CD14-positive monocyte (primary cell): ENCODE results near the gene FERMT2. TPM values are rescaled to one million over a fixed set of nuclear protein-coding genes. Genes with fewer than 3 reads are reported as not detected.
A peak's percentile ranks its signal among the peaks of the same experiment; 100 is the strongest.

ENCODE experiments used
- DNase-seq, 3 donors: peaks; one replicate each; pipeline ENCODE4 v3.0.0-alpha.2; 2011 to 2022
- H2AFZ ChIP-seq: 2 replicates; pipeline ENCODE4 v1.6.0; 2012; ENCODE audit warnings: mild to moderate bottlenecking, low read depth, low read length, inconsistent platforms; ENCODE audit not compliant: insufficient read depth, poor library complexity, severe bottlenecking
- H3K27ac ChIP-seq, 2 donors: 1 replicate in 1 of 2; 2 replicates in 1 of 2; pipeline ENCODE4 v1.5.1; 2012 to 2013; ENCODE audit warnings: low read length in 2 of 2, control low read depth in 1 of 2, inconsistent platforms in 1 of 2, low read depth in 1 of 2, mild to moderate bottlenecking in 1 of 2
- H3K27me3 ChIP-seq, 2 donors: one replicate each; pipeline versions ENCODE4 v1.6.0 to v1.6.1; 2011 to 2013; ENCODE audit warnings: low read length in 2 of 2; ENCODE audit not compliant: control insufficient read depth in 2 of 2, insufficient read depth in 2 of 2
- H3K36me3 ChIP-seq, 2 donors: replicated peaks in 1 of 2; 1 replicate in 1 of 2; 2 replicates in 1 of 2; pipeline versions ENCODE4 v1.5.1 to v1.6.1; 2012 to 2013; ENCODE audit warnings: low read length in 2 of 2, control low read depth in 1 of 2, inconsistent platforms in 1 of 2, mild to moderate bottlenecking in 1 of 2; ENCODE audit not compliant: insufficient read depth in 2 of 2, control insufficient read depth in 1 of 2
- H3K4me1 ChIP-seq, 2 donors: 1 replicate in 1 of 2; 2 replicates in 1 of 2; pipeline versions ENCODE4 v1.5.1 to v1.6.1; 2012 to 2013; ENCODE audit warnings: low read length in 2 of 2, control low read depth in 1 of 2, inconsistent platforms in 1 of 2, mild to moderate bottlenecking in 1 of 2, moderate library complexity in 1 of 2; ENCODE audit not compliant: insufficient read depth in 2 of 2, control insufficient read depth in 1 of 2
- H3K4me2 ChIP-seq: replicated peaks from 2 replicates; pipeline ENCODE3; 2012; ENCODE audit warnings: low read length, moderate library complexity, mild to moderate bottlenecking; ENCODE audit not compliant: poor library complexity, severe bottlenecking; ENCODE audit errors: extremely low read depth
- H3K4me3 ChIP-seq, 3 experiments: fragments of 200-600 bp in 1 of 3; sonication (generic) in 1 of 3; replicated peaks in 1 of 3; 1 replicate in 2 of 3; 2 replicates in 1 of 3; pipeline ENCODE4 v1.5.1; 2011 to 2013; ENCODE audit warnings: low read length in 3 of 3, mild to moderate bottlenecking in 3 of 3, control low read depth in 2 of 3, low read depth in 2 of 3, inconsistent platforms in 1 of 3, moderate library complexity in 1 of 3
- H3K79me2 ChIP-seq: 2 replicates; pipeline ENCODE4 v1.6.0; 2012; ENCODE audit warnings: mild to moderate bottlenecking, control low read depth, inconsistent platforms, low read length, moderate library complexity; ENCODE audit not compliant: insufficient read depth
- H3K9ac ChIP-seq: 2 replicates; pipeline ENCODE4 v1.6.0; 2017; ENCODE audit warnings: low read length, mild to moderate bottlenecking; ENCODE audit not compliant: insufficient read depth, poor library complexity, severe bottlenecking
- H3K9me3 ChIP-seq, 2 donors: replicated peaks in 1 of 2; 1 replicate in 1 of 2; 2 replicates in 1 of 2; pipeline versions ENCODE4 v1.5.1 to v1.6.1; 2012 to 2013; ENCODE audit warnings: low read length in 2 of 2, control low read depth in 1 of 2; ENCODE audit not compliant: control insufficient read depth in 1 of 2, insufficient read depth in 1 of 2
- H4K20me1 ChIP-seq: 2 replicates; pipeline ENCODE4 v1.6.0; 2012; ENCODE audit warnings: mild to moderate bottlenecking, low read length, control low read depth, moderate library complexity; ENCODE audit not compliant: insufficient read depth
- H3K27ac Mint-ChIP-seq, 7 donors: one replicate each; pipeline ENCODE4 v1.8.0; 2020; ENCODE audit warnings: mild to moderate bottlenecking in 7 of 7, mixed read lengths in 7 of 7, moderate library complexity in 6 of 7, inconsistent platforms in 2 of 7
- H3K27me3 Mint-ChIP-seq, 3 donors: one replicate each; pipeline ENCODE4 v1.8.0; 2021 to 2022; ENCODE audit warnings: low read depth in 3 of 3, mild to moderate bottlenecking in 3 of 3, mixed read lengths in 3 of 3, moderate library complexity in 3 of 3, inconsistent platforms in 1 of 3
- H3K36me3 Mint-ChIP-seq, 2 donors: one replicate each; pipeline ENCODE4 v1.8.0; 2020; ENCODE audit warnings: mixed read lengths in 2 of 2, inconsistent platforms in 1 of 2, mild to moderate bottlenecking in 1 of 2
- H3K4me1 Mint-ChIP-seq: one replicate; pipeline ENCODE4 v1.8.0; 2020; ENCODE audit warnings: mild to moderate bottlenecking, mixed read lengths
- H3K4me3 Mint-ChIP-seq, 2 donors: one replicate each; pipeline ENCODE4 v1.8.0; 2020; ENCODE audit warnings: mild to moderate bottlenecking in 2 of 2, mixed read lengths in 2 of 2, moderate library complexity in 1 of 2
- H3K9me3 Mint-ChIP-seq, 7 donors: one replicate each; pipeline ENCODE4 v1.8.0; 2020 to 2022; ENCODE audit warnings: mixed read lengths in 7 of 7, mild to moderate bottlenecking in 6 of 7, moderate library complexity in 6 of 7, inconsistent platforms in 2 of 7
- WGBS: methylation state at CpG from one replicate; pipeline ENCODE4 v1.1.5; 2013; ENCODE audit warnings: missing lambda C conversion rate; ENCODE audit not compliant: insufficient coverage; 5-methylcytosine and 5-hydroxymethylcytosine counted together
- intact Hi-C, 2 donors: fragments of 100-400 bp; cut with micrococcal nuclease; formaldehyde crosslinking; loops; one replicate each; pipeline versions ENCODE4 v1.15.0 to v1.15.1; 2023
- polyA plus RNA-seq, 3 donors: library from polyadenylated mRNA; depleted of rRNA in 1 of 3; unstranded in 2 of 3; stranded (reverse) in 1 of 3; fragments of 300-500 nt in 2 of 3; fragments of >200 nt in 1 of 3; fragmentation: Illumina TruSeq in 2 of 3; gene quantifications; 1 replicate in 2 of 3; 2 replicates in 1 of 3; pipeline ENCODE4 v1.2.3, GENCODE V29; 2012 to 2021
- TF ChIP-seq, protein P1 (sequence below): fragments of 200-600 bp; IDR thresholded peaks from one replicate; pipeline ENCODE4 v1.8.0; 2022; ENCODE audit warnings: antibody characterized with exemption, mild to moderate bottlenecking

The FERMT2 gene
- polyA plus RNA-seq, 3 donors, result not detected

DNA sequence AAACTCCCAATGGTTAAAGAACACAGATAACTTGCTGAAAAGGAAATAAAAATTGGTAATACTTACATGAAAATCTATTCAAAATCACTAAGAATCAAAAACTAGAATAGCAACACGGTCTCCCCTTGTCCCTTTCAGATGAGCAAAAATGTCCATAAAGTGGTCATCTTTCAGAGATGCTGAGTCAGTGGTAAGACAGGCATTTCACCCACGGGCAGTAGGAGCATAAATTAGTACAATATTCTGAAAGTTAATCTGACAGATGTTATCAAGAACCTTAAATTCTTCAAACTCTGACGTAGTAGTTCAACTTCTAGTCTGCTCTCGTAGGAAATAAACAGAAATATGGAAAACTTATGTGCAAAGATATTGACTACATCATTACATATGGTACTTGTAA lies 126.4 kb downstream of the FERMT2 start:
- H3K4me3 ChIP-seq, result no peak overlapping the region
- Mint-ChIP-seq H3K27ac (no peak overlapping the region), H3K27me3 (peaks cover 2 to 9% (median 7%) of the 10 kb centered on the region in 3 donors), H3K9me3 (no peaks in the 10 kb centered on the region), H3K36me3 (no peaks in the 10 kb centered on the region), H3K4me3 (peak overlapping the region in 1 of 2 donors; percentile 42), H3K4me1 (no peaks in the 10 kb centered on the region)
- H3K27ac ChIP-seq, result no peak overlapping the region
- no CpG with 5 or more reads among the region's 4 CpGs for WGBS
- H3K9me3 ChIP-seq, result no peaks in the 10 kb centered on the region
- peaks cover 2 to 4% of the 10 kb centered on the region in 2 donors for H3K27me3 ChIP-seq
- H3K36me3 ChIP-seq, result no peaks in the 10 kb centered on the region
- H3K4me2 ChIP-seq, result no peak overlapping the region
- TF ChIP-seq, protein P1, sequence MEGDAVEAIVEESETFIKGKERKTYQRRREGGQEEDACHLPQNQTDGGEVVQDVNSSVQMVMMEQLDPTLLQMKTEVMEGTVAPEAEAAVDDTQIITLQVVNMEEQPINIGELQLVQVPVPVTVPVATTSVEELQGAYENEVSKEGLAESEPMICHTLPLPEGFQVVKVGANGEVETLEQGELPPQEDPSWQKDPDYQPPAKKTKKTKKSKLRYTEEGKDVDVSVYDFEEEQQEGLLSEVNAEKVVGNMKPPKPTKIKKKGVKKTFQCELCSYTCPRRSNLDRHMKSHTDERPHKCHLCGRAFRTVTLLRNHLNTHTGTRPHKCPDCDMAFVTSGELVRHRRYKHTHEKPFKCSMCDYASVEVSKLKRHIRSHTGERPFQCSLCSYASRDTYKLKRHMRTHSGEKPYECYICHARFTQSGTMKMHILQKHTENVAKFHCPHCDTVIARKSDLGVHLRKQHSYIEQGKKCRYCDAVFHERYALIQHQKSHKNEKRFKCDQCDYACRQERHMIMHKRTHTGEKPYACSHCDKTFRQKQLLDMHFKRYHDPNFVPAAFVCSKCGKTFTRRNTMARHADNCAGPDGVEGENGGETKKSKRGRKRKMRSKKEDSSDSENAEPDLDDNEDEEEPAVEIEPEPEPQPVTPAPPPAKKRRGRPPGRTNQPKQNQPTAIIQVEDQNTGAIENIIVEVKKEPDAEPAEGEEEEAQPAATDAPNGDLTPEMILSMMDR, result no peak
- H4K20me1 ChIP-seq, result no peaks in the 10 kb centered on the region
- no peaks in the 10 kb centered on the region for H3K79me2 ChIP-seq
- DNase-seq, result no peak
- H3K9ac ChIP-seq, result no peak overlapping the region
- intact Hi-C loops, result loop anchor here in 1 of 2 donors (10.0 kb wide), 2 partner anchors 230 to 480 kb away; no protein-coding TSS in a partner anchor
- H3K4me1 ChIP-seq, result no peaks in the 10 kb centered on the region
- H2AFZ ChIP-seq, result no peak overlapping the region

DNA sequence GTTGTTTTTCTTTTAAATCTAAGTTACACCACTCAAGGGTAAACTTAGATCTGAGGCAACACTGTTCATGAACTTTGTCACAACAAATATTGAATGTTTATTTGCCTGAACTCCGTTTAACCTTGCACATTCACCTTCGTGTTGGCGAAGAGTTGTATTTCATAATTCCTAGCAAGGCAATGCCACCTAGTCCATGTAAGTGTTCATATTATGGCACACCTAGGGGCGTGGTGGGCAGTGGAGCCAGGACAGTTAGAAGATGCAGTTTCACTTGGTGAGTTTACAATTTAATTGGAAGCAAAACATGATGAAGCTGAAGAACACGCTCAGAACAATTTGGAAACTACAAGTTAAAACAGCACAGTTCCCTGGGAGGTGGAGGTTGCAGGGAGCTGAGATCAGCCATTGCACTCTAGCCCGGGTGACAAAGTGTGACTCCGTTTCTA lies 129.0 kb downstream of the FERMT2 start:
- Histone ChIP-seq H3K4me2 (no peak overlapping the region), H4K20me1 (no peaks in the 10 kb centered on the region), H3K9me3 (no peaks in the 10 kb centered on the region), H3K9ac (no peak overlapping the region), H3K79me2 (no peaks in the 10 kb centered on the region), H3K4me1 (no peaks in the 10 kb centered on the region), H3K27me3 (peaks cover 2 to 4% of the 10 kb centered on the region in 2 donors), H3K4me3 (no peak overlapping the region), H3K36me3 (no peaks in the 10 kb centered on the region), H3K27ac (no peak overlapping the region), H2AFZ (no peak overlapping the region)
- Mint-ChIP-seq H3K36me3 (no peaks in the 10 kb centered on the region), H3K27ac (no peak overlapping the region), H3K9me3 (no peaks in the 10 kb centered on the region), H3K27me3 (peaks cover 2 to 9% (median 7%) of the 10 kb centered on the region in 3 donors), H3K4me3 (no peak overlapping the region), H3K4me1 (no peaks in the 10 kb centered on the region)
- TF ChIP-seq, protein P1, result no peak
- intact Hi-C loops, result loop anchor here (2.0 to 10.0 kb wide), 4 partner anchors 139 to 483 kb away; no protein-coding TSS in a partner anchor
- 77% methylated on average over 4 of the region's 7 CpGs for WGBS
- no peak for DNase-seq
